Measurements from ENCODE around the gene ASXL2. TPM values are rescaled to one million over a fixed set of nuclear protein-coding genes. Genes with fewer than 3 reads are reported as not detected.

ASXL2 gene
- total RNA-seq, 4 donors from 2014 or later, result 19.2 to 23.5 (median 20.4) TPM

DNA sequence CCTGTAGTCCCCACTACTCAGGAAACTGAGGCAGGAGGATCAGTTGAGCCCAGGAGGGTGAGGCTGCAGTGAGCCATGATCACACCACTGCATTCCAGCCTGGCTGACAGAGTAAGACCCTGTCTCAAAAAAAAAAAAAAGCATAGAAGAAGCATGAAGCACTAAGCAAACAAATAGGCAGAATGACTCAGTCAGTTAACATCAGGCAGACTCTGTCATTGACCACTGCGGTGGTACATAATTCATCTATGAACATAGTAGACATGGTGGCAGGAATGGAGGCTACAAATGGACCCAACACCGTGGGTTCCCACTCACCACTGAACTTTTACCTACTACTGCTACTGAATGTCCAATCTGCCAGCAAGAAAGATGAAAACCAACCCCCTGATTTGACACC is 7.6 kb upstream of the ASXL2 start:
- H3K9me3 ChIP-seq, result no peaks in the 10 kb centered on the region
- no peak for DNase-seq
- WGBS, 2 donors, result 94 to 98% methylated on average over 2 of the region's 2 CpGs
- no peak overlapping the region for H3K4me3 ChIP-seq (replicated peaks in 1 of 3)
- intact Hi-C loops (cut with DNase I), result no loop called here
- no peaks in the 10 kb centered on the region for H3K36me3 ChIP-seq
- H3K27ac ChIP-seq, result no peak overlapping the region
- H3K27me3 ChIP-seq, result no peaks in the 10 kb centered on the region
- TF ChIP-seq, protein P1, sequence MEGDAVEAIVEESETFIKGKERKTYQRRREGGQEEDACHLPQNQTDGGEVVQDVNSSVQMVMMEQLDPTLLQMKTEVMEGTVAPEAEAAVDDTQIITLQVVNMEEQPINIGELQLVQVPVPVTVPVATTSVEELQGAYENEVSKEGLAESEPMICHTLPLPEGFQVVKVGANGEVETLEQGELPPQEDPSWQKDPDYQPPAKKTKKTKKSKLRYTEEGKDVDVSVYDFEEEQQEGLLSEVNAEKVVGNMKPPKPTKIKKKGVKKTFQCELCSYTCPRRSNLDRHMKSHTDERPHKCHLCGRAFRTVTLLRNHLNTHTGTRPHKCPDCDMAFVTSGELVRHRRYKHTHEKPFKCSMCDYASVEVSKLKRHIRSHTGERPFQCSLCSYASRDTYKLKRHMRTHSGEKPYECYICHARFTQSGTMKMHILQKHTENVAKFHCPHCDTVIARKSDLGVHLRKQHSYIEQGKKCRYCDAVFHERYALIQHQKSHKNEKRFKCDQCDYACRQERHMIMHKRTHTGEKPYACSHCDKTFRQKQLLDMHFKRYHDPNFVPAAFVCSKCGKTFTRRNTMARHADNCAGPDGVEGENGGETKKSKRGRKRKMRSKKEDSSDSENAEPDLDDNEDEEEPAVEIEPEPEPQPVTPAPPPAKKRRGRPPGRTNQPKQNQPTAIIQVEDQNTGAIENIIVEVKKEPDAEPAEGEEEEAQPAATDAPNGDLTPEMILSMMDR (IDR thresholded peaks at IDR 0.05), result no peak
- no peak for TF ChIP-seq POLR2A (IDR thresholded peaks at IDR 0.05)
- H3K4me1 ChIP-seq, result no peaks in the 10 kb centered on the region

DNA sequence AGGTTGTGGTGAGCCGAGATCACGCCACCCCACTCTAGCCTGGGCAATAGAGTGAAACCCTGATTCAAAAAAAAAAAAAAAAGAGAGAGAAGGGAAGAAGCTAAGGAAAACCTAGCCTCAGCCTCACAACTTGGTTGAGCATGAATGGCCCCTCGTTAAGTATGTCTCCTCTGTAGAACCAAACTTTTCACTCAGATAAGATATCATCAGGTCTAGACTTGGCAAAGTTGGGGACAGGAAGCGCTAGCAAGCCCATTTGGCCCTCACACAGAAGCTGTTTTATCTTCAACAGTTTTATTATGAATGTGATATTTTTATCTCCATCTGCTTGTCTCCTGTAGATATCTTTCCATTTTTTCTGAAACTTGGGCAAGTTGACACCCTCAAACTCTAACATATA is 3.5 kb upstream of the ASXL2 start:
- Histone ChIP-seq H3K9me3 (no peaks in the 10 kb centered on the region), H3K36me3 (no peaks in the 10 kb centered on the region), H3K27ac (no peak overlapping the region), H3K4me1 (peaks cover 4 to 8% of the 10 kb centered on the region in 2 donors), H3K4me3 (replicated peaks in 1 of 3) (no peak overlapping the region), H3K27me3 (no peaks in the 10 kb centered on the region)
- no peak for DNase-seq
- intact Hi-C loops (cut with DNase I), result no loop called here
- TF ChIP-seq, protein P1 (IDR thresholded peaks at IDR 0.05), result no peak
- no peak for TF ChIP-seq POLR2A (IDR thresholded peaks at IDR 0.05)
- WGBS, 2 donors, result 82 to 89% methylated on average over 4 of the region's 4 CpGs

DNA sequence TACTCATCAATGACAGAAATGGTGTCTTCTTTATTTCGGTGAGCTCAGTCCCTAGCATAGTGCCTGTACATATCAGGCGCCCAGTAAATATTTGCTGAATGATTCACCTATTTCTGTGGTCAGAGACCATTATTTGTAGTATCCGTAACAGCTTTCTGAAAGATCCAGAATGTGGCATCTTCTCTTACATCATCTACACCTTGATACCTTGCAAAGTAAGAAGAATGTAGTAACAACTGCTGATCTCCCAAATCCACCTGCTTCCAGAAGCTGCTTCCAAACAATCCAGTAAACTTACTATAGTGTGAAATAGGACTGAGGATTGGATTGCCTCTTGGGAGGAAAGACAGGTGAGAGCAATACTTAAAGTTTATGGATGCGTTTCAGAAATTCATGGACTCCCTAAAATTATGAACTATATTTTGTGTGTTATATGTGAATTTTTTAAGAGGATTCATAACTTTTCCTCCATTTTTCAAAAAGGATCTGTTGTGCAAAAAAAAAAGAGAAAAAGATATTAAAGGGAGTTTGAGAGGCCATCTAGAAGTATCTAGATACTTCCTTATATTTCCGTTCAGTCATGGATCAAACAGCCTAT is 945 bp upstream of the ASXL2 start:
- 93 to 97% methylated on average over 5 of the region's 5 CpGs for WGBS, 2 donors
- TF ChIP-seq, protein P1 (IDR thresholded peaks at IDR 0.05), result no peak
- no peak for TF ChIP-seq POLR2A (IDR thresholded peaks at IDR 0.05)
- intact Hi-C loops (cut with DNase I), result no loop called here
- H3K27me3 ChIP-seq, result no peaks in the 10 kb centered on the region
- H3K4me1 ChIP-seq, result peaks cover 10 to 15% of the 10 kb centered on the region in 2 donors
- peak overlapping the region in 2 of 3 donors; percentile 36 to 89 for H3K27ac ChIP-seq
- H3K4me3 ChIP-seq (replicated peaks in 1 of 3), result no peak overlapping the region
- H3K9me3 ChIP-seq, result no peaks in the 10 kb centered on the region
- no peak for DNase-seq
- H3K36me3 ChIP-seq, result no peaks in the 10 kb centered on the region

DNA sequence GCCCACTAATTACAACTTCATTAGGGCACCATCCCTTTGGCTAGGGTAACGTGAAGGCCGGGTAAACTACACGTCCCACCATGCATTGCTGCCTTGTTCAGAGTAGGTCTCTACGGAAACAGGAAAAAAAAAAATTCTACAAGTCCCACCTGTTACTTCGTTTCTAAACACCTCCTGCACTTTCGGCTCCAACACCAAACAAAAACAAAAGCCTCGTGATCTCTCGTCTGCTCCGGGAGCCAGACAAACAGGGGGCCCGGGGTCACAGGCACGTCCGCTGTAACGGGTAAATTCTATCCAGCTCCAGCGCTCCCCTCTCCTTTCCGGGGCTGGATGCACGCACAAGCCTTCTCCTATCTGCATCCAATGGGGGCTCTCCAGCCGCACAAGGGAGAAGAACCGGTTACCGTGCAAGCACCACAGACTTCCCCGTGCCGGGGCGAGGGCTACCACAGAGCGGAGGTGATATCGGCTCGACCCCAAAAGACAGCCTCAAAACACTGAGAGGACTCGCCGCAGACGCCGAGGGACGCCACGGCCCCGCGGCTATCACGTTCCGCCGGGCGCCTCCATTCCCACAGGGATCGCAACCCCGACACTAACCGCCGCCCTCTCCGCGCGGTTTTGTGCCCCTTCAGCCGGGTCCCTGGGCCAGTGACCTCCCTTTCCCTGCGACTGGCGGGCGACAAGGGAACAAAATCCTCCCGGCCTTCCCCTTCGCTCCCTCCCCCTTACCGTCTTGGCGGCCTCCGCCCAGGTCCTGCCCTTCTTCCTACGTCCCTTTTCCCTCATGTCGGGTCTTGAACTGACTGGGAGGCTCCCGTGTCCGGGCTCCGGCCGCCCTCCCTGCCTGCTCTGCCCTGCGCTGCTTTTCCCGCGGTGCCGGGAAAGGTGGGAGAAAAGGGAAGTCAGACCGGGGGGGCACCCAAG is 591 bp downstream of the ASXL2 start:
- intact Hi-C loops (cut with DNase I), result no loop called here
- H3K4me3 ChIP-seq (replicated peaks in 1 of 3), result peak overlapping the region; percentile 68 to 97 (median 87)
- H3K36me3 ChIP-seq, result no peaks in the 10 kb centered on the region
- H3K4me1 ChIP-seq, result peaks cover 10 to 20% of the 10 kb centered on the region in 2 donors
- H3K27me3 ChIP-seq, result no peaks in the 10 kb centered on the region
- 0 to 1% methylated on average over 47 to 58 of the region's 64 CpGs for WGBS, 2 donors
- H3K27ac ChIP-seq, result peak overlapping the region; percentile 80 to 89 (median 81)
- peak in 1 of 2 donors; percentile 19 for TF ChIP-seq POLR2A (IDR thresholded peaks at IDR 0.05)
- TF ChIP-seq, protein P1 (IDR thresholded peaks at IDR 0.05), result no peak
- no peaks in the 10 kb centered on the region for H3K9me3 ChIP-seq
- peak; percentile 47 to 54 for DNase-seq

DNA sequence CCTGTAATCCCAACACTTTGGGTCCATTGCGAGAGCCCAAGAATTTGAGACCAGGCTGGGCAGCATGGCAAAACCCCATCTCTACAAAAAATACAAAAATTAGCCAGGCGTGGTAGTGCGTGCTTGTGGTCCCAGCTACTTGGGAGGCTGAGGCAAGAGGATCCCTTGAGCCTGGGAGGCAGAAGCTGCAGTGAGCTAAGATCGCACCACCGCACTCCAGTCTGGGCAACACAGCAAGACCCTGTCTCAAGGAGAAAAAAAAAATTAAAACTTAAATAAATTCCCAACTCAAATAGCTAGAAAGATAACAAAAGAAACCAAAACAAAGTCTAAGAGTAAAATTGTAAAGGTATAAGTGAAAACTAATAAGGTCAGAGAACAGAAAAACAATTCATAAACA is 6.2 kb downstream of the ASXL2 start:
- Histone ChIP-seq H3K4me3 (replicated peaks in 1 of 3) (no peak overlapping the region), H3K36me3 (no peaks in the 10 kb centered on the region), H3K4me1 (peaks cover 15% of the 10 kb centered on the region in 2 donors), H3K27me3 (no peaks in the 10 kb centered on the region), H3K27ac (no peak overlapping the region), H3K9me3 (no peaks in the 10 kb centered on the region)
- no peak for DNase-seq
- intact Hi-C loops (cut with DNase I), result no loop called here
- TF ChIP-seq, protein P1 (IDR thresholded peaks at IDR 0.05), result no peak
- no peak for TF ChIP-seq POLR2A (IDR thresholded peaks at IDR 0.05)
- WGBS, 2 donors, result 96% methylated on average over 5 of the region's 5 CpGs
